ENCODE data around the gene CBFA2T3.

- TF ChIP-seq, protein P1, sequence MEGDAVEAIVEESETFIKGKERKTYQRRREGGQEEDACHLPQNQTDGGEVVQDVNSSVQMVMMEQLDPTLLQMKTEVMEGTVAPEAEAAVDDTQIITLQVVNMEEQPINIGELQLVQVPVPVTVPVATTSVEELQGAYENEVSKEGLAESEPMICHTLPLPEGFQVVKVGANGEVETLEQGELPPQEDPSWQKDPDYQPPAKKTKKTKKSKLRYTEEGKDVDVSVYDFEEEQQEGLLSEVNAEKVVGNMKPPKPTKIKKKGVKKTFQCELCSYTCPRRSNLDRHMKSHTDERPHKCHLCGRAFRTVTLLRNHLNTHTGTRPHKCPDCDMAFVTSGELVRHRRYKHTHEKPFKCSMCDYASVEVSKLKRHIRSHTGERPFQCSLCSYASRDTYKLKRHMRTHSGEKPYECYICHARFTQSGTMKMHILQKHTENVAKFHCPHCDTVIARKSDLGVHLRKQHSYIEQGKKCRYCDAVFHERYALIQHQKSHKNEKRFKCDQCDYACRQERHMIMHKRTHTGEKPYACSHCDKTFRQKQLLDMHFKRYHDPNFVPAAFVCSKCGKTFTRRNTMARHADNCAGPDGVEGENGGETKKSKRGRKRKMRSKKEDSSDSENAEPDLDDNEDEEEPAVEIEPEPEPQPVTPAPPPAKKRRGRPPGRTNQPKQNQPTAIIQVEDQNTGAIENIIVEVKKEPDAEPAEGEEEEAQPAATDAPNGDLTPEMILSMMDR (IDR thresholded peaks at IDR 0.05) = no peak
- TF ChIP-seq TCF7L2 (IDR thresholded peaks at IDR 0.05; ENCODE audit: low read depth, low read length) = no peak
- TF ChIP-seq, protein P2, sequence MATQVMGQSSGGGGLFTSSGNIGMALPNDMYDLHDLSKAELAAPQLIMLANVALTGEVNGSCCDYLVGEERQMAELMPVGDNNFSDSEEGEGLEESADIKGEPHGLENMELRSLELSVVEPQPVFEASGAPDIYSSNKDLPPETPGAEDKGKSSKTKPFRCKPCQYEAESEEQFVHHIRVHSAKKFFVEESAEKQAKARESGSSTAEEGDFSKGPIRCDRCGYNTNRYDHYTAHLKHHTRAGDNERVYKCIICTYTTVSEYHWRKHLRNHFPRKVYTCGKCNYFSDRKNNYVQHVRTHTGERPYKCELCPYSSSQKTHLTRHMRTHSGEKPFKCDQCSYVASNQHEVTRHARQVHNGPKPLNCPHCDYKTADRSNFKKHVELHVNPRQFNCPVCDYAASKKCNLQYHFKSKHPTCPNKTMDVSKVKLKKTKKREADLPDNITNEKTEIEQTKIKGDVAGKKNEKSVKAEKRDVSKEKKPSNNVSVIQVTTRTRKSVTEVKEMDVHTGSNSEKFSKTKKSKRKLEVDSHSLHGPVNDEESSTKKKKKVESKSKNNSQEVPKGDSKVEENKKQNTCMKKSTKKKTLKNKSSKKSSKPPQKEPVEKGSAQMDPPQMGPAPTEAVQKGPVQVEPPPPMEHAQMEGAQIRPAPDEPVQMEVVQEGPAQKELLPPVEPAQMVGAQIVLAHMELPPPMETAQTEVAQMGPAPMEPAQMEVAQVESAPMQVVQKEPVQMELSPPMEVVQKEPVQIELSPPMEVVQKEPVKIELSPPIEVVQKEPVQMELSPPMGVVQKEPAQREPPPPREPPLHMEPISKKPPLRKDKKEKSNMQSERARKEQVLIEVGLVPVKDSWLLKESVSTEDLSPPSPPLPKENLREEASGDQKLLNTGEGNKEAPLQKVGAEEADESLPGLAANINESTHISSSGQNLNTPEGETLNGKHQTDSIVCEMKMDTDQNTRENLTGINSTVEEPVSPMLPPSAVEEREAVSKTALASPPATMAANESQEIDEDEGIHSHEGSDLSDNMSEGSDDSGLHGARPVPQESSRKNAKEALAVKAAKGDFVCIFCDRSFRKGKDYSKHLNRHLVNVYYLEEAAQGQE (IDR thresholded peaks at IDR 0.05; ENCODE audit: insufficient read depth in 1 of 2, low read depth in 2 of 2, low read length in 1 of 2) = no peak
These were observed 106.2 kb downstream of the CBFA2T3 start for GRCh38 chr16:88870608-88871348.
